Smooth muscle cell of trachea (primary cell): Measurements from ENCODE around the gene TAC3. TPM values are rescaled to one million over a fixed set of nuclear protein-coding genes. Genes with fewer than 3 reads are reported as not detected.

Experiments
- total RNA-seq: library from RNA; depleted of rRNA; stranded (reverse); fragments of >200 nt; gene quantifications from 2 replicates; pipeline ENCODE4 v1.2.1, GENCODE V29; 2014

Gene TAC3
- total RNA-seq: 0.33 TPM in 1 of 2 replicates, not detected in the other

GRCh38 chr12:57016348-57016747, at the start of gene TAC3:
Gene TAC3, minus strand, starts transcription at chr12:57016529. Its CDS starts 732 bp downstream, at chr12:57015797.

DNA sequence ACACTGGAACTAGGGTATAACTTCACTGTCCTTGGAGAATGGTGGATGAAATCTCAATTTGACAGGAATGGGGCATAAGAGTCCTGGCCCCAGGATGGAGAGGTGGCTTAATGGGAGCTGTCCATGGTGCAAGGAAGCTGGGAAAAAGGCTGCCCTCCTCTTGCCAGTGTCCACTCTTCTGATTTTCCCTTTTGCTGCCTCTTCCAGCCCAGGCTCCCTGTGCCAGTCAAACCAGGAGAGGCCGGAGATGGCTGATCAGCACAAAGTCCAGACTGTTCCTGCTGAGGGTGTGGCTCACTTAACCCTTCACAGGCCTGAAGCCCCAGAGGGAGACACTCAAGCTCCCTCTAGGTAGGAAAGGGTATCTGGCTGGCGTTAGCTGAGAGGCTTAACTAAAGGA, 33.6 kb upstream of the TAC3 start, which contains the start of gene MYO1A:
Gene MYO1A (minus strand): TSS at position 240 of the 400 bp plus-strand sequence. CDS start 1,806 bp downstream, outside the sequence.

GRCh38 chr12:57005980-57006808, 10.1 kb downstream of the TAC3 start, which contains the start of gene ZBTB39:
Gene ZBTB39, minus strand, starts transcription at chr12:57006546. Its CDS starts 1,629 bp downstream, at chr12:57004917.

Other genes starting within 250 kb of the TAC3 start
- 0.15 TPM in 1 of 2 replicates, not detected in the other for gene SDR9C7, start 82.1 kb downstream of the TAC3 start, total RNA-seq
- gene RDH16, start 58.9 kb downstream of the TAC3 start, total RNA-seq: 0.15 and 0.17 TPM in 2 replicates
- gene ZBTB39, start 10.0 kb downstream of the TAC3 start, total RNA-seq: 3.5 and 5.0 TPM in 2 replicates
- not detected in 2 replicates for gene MYO1A, start 33.6 kb upstream of the TAC3 start, total RNA-seq
- 7.9 and 14.5 TPM in 2 replicates for gene NEMP1, start 62.3 kb upstream of the TAC3 start, total RNA-seq
- gene NAB2, start 72.6 kb upstream of the TAC3 start, total RNA-seq: 45.5 and 72.9 TPM in 2 replicates
- gene STAT6, start 94.8 kb upstream of the TAC3 start, total RNA-seq: 111 and 149 TPM in 2 replicates
- gene LRP1, start 112.0 kb upstream of the TAC3 start, total RNA-seq: 535 and 1,024 TPM in 2 replicates
- gene LRP1-AS, start 131.1 kb upstream of the TAC3 start, total RNA-seq: not detected in 2 replicates
- 3.2 and 3.5 TPM in 2 replicates for gene NXPH4, start 200.3 kb upstream of the TAC3 start, total RNA-seq
- gene SHMT2, start 213.2 kb upstream of the TAC3 start, total RNA-seq: 200 and 211 TPM in 2 replicates
- gene STAC3, start 234.7 kb upstream of the TAC3 start, total RNA-seq: 1.3 TPM in 1 of 2 replicates, not detected in the other